Activated naive CD8-positive, alpha-beta T cell treated with anti-CD3 and anti-CD28 coated beads, Interleukin-2, amount 50 U/mL, for 24 hours (primary cell): ENCODE measurements around the gene CABP4.
"Not testable (repeated sequence)": the region's sequence is repeated elsewhere in the genome, so short reads cannot be mapped to it uniquely, and the experiment has no call there.

Source experiments
- ATAC-seq: fragments of 150-1000 bp; cut with Tn5 transposase; one replicate; pipeline ENCODE4 v1.10.0; 2021
- DNase-seq: peaks from one replicate; pipeline ENCODE4 v3.0.0; 2021
- H3K27ac Mint-ChIP-seq: one replicate; pipeline ENCODE4 v1.8.0; 2021; ENCODE audit warnings: mild to moderate bottlenecking, mixed read lengths
- H3K27me3 Mint-ChIP-seq: one replicate; pipeline ENCODE4 v1.8.0; 2021; ENCODE audit warnings: mixed read lengths
- H3K36me3 Mint-ChIP-seq: one replicate; pipeline ENCODE4 v1.8.0; 2021; ENCODE audit warnings: low read depth, mixed read lengths
- H3K4me1 Mint-ChIP-seq: one replicate; pipeline ENCODE4 v1.8.0; 2021; ENCODE audit warnings: mixed read lengths
- H3K4me3 Mint-ChIP-seq: one replicate; pipeline ENCODE4 v1.8.0; 2021; ENCODE audit warnings: mild to moderate bottlenecking, moderate library complexity, mixed read lengths
- H3K9me3 Mint-ChIP-seq: one replicate; pipeline ENCODE4 v1.8.0; 2021; ENCODE audit warnings: mixed read lengths

Gene CABP4

DNA sequence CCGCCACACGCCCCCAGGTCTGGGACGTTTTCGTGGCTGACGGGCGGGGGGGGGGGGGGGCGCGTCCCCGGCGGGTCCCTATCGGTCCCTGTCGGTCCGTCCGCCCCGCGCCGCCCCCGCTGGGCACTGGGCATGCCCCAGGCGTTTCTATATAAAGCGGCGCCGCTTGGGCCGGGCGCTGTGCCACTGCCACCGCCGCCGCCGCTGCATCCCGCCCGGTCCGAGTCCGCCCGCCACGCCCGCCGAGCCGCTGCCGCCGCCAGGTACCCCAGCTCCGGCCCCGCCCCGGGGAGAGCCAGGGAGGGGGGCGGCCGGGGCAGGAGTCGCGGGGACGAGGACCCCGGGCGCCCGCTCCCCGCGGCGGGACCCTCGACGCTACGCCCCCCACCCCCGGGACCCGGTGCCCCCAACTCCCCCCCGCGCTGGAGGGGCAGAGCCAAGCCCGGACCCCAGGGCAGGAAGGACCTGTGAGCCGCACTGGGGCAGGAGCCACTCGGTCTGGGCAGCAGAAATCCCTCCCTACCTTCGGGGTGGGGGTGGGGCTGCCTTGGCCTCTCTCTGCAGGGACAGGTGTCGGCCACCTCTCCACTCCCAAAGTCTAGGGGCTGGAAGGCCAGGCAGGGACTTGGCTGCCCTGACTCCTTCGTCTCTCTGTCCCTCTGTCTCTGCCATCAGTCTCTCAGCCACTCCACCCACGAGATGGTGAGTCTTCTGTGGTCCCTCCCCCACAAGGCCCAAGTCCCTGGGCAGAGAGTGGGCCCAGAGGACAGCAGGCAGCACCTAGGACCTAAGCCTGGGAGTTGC, 39.5 kb upstream of the CABP4 start, which contains the start of gene CARNS1:
TSS of gene CARNS1 (plus strand) at position 178 of the 804 bp plus-strand sequence. CDS start at position 700, 522 bp downstream.
- no peaks in the 10 kb centered on the region for H3K36me3 Mint-ChIP-seq
- ATAC-seq (no peak), DNase-seq (peak; percentile 26)
- H3K4me3 Mint-ChIP-seq = peak within 1 kb of the TSS; percentile 69
- H3K4me1 Mint-ChIP-seq = peaks cover 77% of the 10 kb centered on the region
- no peaks in the 10 kb centered on the region for H3K27me3 Mint-ChIP-seq
- H3K9me3 Mint-ChIP-seq = no peaks in the 10 kb centered on the region
- H3K27ac Mint-ChIP-seq = peak within 1 kb of the TSS; percentile 83

DNA sequence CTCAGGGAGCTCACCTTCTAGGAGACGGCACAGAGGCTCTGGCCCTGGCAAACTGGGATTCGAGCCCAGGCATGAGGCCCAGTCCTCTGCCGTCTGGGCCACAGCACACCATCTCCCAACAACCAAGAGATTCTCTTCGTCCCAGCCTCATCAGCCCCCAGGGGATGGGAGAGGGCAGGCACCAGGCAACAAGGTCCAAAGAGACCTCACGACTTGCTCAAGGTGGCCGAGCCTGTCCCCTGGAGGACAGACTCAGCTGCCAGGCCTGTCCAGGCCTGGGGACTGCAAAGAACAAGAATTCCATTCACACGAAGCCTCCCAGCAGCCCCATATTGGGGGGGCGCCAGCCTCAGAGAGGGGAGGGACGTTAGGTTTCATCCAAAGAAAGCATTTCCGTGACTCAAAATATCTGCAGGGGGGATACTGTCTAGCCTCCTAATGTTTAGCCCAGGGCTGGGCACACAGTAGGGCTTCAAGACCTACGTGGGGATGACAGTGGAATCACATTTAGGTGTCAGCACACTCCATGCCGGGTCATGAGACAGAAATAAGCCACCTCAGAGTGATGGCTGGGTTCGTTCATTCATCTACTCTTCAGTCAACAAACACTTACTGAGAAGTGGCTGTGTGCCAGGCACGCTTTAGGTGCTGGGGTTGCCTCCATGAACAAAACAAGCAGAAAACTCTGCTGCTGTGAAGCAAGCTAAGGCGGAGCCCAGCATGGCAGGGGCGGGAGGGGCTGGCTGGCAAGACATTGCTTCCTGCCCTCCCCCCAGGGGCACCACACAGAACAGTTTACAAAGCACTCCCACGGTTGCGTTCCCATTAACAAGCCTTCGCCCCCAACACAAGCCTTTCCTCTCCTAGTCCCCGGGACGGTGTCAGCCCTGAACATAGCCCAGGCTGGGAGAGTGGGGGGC, 38.5 kb upstream of the CABP4 start:
- ATAC-seq (no peak), DNase-seq (peak; percentile 61)
- Mint-ChIP-seq H3K4me3 (peak overlapping the region; percentile 67), H3K27ac (peak overlapping the region; percentile 83), H3K9me3 (no peaks in the 10 kb centered on the region), H3K4me1 (peaks cover 72% of the 10 kb centered on the region), H3K27me3 (no peaks in the 10 kb centered on the region), H3K36me3 (no peaks in the 10 kb centered on the region)

DNA sequence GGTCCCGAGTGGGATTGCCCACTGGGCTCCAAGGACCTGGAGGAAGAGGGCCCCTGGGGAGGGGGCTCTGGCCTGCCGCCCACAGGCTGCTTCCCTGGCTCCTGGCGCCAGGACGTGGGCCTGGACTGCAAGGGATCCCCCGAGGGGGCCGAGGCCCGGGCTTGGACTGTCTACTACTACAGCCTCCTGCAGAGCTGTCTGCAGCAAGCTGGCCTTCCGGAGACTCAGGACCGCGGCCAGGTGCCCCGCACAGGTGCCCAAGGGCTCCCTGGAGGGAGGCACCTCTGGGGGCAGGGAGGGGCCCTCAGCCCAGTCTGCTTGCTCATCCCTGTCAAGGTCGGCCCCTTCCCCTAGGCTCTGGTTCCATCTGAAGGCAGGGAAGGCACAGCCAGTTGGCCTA, 37.7 kb upstream of the CABP4 start:
- DNase-seq (no peak), ATAC-seq (no peak)
- no peaks in the 10 kb centered on the region for H3K9me3 Mint-ChIP-seq
- H3K27ac Mint-ChIP-seq = no peak overlapping the region
- no peaks in the 10 kb centered on the region for H3K36me3 Mint-ChIP-seq
- H3K27me3 Mint-ChIP-seq = no peaks in the 10 kb centered on the region
- peak overlapping the region; percentile 83 for H3K4me3 Mint-ChIP-seq
- peaks cover 64% of the 10 kb centered on the region for H3K4me1 Mint-ChIP-seq

DNA sequence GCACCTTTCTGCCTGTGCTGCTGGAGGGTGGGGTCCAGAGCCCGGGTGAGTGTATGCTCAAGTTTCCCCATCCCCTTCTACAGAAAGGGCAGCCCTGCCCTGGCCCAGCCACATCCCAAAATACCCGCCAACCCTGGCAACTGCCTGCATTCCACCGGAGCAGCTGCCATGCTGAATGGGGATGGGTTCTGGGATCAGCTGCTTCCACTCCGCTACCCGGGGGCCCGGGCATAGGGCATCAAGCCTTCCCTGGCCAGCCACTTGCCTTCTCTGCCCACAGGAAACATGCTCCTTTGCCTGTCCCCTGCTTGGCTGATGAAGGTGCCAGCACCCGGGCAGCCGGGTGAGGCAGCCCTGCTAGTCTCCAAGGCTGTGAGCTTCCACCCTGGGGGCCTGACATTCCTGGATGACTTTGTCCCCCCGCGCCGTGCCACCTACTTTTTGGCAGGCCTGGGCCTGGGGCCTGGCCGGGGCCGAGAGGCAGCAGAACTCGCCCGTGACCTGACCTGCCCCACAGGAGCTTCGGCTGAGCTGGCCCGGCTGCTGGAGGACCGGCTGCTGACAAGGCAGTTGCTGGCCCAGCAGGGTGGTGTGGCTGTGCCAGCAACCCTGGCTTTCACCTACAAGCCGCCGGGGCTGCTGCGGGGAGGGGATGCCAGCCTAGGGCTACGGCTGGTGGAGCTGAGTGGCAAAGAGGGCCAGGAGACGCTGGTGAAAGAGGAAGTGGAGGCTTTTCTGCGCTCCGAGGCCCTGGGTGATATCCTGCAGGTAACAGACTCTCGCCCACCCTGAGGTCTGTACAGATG, 36.5 kb upstream of the CABP4 start:
- H3K27me3 Mint-ChIP-seq = no peaks in the 10 kb centered on the region
- ATAC-seq (no peak), DNase-seq (peak; percentile 44)
- H3K4me1 Mint-ChIP-seq = peaks cover 53% of the 10 kb centered on the region
- H3K36me3 Mint-ChIP-seq = no peaks in the 10 kb centered on the region
- peak overlapping the region; percentile 89 for H3K27ac Mint-ChIP-seq
- H3K4me3 Mint-ChIP-seq = peak overlapping the region; percentile 83
- H3K9me3 Mint-ChIP-seq = no peaks in the 10 kb centered on the region

DNA sequence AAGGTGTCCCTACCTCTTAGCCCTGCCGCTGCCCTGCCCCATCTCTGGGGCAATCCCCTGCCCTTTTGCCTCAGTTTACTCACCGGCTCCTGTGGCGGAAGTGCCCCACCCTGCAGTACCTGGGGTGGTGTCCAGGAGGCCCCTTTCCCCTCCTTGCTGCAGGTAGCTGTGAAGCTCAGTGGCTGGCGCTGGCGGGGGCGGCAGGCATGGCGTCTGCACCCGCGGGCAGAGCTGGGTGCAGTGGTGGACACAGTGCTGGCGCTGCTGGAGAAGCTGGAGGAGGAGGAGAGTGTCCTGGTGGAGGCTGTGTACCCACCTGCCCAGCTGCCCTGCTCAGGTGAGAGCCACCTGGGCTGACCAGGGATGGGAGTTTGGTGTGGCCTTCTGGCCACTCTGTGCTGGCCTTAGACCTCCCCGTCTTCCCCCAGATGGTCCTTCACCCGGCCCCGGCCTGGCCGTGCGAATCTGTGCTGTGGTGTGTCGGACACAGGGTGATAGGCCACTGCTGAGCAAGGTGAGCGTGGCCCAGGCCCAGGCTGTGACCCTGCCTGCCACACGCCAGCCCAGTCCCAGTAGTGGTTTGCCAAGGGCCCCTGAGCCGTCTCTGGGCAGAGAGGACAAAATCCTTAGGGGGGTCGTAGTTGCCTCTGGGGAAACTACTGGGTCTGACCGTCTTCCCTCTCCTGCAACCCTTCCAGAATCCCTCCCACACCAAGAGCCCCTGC, 35.7 kb upstream of the CABP4 start:
- DNase-seq = peak; percentile 28
- Mint-ChIP-seq H3K36me3 (no peaks in the 10 kb centered on the region), H3K27me3 (no peaks in the 10 kb centered on the region), H3K4me3 (peak overlapping the region; percentile 83), H3K4me1 (peaks cover 50% of the 10 kb centered on the region), H3K27ac (peak overlapping the region; percentile 89), H3K9me3 (no peaks in the 10 kb centered on the region)
- ATAC-seq = no peak

DNA sequence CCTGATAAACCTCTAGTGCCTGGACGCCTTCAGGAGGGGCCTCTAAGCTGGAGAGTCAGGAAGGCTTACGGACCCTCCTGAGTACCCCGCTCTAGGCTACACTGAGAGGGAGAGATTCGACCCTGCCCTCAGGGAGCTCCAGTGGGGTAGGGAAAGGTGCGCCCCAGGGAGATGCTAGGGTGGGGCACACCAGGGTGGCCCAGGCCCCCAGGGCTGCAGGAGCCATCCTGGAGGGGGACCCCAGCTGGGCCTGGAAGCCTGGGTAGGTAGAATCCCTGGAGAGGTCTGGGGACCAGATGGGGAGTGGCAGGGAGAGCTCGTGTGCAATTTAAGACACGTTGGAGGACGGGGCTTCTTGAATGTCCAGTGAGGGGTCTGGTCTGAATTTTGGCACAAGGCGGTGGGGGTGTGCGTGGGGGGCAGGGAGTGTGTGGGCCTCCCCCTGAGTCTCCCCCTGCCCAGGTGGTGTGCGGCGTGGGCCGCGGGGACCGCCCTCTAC, 35.0 kb upstream of the CABP4 start:
- H3K36me3 Mint-ChIP-seq = no peaks in the 10 kb centered on the region
- H3K4me3 Mint-ChIP-seq = peak overlapping the region; percentile 83
- ATAC-seq = no peak
- H3K9me3 Mint-ChIP-seq = no peaks in the 10 kb centered on the region
- H3K27ac Mint-ChIP-seq = peak overlapping the region; percentile 89
- peak; percentile 16 for DNase-seq
- peaks cover 46% of the 10 kb centered on the region for H3K4me1 Mint-ChIP-seq
- no peaks in the 10 kb centered on the region for H3K27me3 Mint-ChIP-seq

DNA sequence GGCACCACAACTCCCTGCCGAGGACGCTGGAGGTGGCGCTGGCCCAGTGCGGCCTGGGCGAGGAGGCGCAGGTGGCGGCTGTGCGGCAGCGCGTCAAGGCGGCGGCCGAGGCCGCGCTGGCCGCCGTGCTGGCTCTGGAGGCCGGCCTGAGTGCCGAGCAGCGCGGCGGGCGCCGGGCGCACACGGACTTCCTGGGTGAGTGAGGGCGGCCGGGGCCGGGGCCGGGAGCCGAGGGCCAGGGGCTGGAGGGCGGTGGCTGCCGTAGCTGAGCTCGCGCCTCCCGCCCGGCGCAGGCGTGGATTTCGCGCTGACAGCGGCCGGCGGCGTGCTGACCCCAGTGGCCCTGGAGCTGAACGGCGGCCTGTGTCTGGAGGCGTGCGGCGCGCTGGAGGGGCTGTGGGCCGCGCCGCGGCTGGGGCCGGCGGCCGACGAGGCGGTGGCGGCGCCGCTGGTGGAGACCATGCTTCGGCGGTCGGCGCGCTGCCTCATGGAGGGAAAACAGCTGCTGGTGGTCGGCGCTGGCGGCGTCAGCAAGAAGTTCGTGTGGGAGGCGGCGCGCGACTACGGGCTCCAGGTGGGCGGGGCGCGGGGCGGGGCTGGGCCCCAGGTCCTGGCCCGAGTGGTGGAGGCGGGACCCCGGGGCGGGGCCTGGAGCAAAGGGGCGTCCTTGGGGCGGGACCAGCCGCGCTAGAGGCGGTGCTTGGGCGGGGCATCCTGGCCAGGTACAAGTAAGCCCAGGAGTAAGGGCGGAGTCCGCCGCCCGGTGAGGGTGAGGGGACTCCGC, 34.3 kb upstream of the CABP4 start:
- H3K9me3 Mint-ChIP-seq = no peaks in the 10 kb centered on the region
- peaks cover 46% of the 10 kb centered on the region for H3K4me1 Mint-ChIP-seq
- H3K36me3 Mint-ChIP-seq = no peaks in the 10 kb centered on the region
- ATAC-seq = peak; percentile 85
- H3K27ac Mint-ChIP-seq = peak overlapping the region; percentile 89
- H3K27me3 Mint-ChIP-seq = no peaks in the 10 kb centered on the region
- H3K4me3 Mint-ChIP-seq = peak overlapping the region; percentile 83
- peak; percentile 100 for DNase-seq

DNA sequence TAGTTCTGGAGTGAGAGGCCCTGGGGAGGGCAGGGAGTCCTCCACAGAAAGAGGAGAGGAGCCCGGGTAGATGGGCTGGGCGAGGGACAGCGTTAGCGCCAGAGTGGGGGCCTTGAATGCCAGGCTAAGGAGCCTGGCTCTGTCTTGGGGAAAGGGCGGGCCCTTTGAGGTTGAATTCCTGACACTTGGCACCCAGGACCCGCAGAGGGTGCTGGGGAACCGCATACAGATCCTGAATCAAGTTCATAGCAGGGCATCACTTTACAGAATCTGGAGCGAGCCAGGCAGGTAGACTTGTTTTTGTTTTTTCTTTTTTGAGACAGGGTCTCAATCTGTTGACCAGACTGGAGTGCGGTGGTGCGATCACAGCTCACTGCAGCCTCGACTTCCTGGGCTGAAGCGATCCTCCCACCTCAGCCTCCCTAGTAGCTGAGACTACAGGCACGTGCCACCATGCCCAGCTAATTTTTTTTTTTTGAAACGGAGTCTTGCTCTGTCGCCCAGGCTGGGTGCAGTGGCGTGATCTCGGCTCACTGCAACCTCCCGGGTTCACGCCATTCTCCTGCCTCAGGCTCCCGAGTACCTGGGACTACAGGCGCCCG, 33.6 kb upstream of the CABP4 start:
- ATAC-seq = no peak
- H3K27me3 Mint-ChIP-seq = no peaks in the 10 kb centered on the region
- H3K9me3 Mint-ChIP-seq = no peaks in the 10 kb centered on the region
- peak overlapping the region; percentile 65 for H3K27ac Mint-ChIP-seq
- no peaks in the 10 kb centered on the region for H3K36me3 Mint-ChIP-seq
- no peak for DNase-seq
- peaks cover 39% of the 10 kb centered on the region for H3K4me1 Mint-ChIP-seq
- H3K4me3 Mint-ChIP-seq = peak overlapping the region; percentile 69

DNA sequence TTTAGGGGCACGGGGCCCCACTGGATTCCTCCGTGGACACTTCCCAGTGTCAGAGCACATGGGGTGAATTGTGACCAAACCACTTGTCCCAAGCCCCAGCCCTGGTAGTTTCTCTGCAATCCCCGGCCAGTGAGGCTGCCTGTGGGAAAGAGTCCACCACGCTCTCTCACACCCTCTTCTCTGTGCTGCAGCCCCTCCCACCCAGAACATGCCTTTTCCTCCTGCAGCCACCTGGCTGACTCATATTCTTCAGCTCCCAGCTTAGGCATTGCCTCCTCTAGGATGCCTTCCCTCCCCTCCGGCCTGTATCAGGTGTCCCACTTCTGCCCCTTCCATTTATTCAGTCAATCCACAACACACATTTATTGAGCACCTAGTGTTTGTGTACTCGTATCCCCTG, 32.3 kb upstream of the CABP4 start:
- peaks cover 36% of the 10 kb centered on the region for H3K4me1 Mint-ChIP-seq
- no peak for ATAC-seq
- peak overlapping the region; percentile 17 for H3K4me3 Mint-ChIP-seq
- no peaks in the 10 kb centered on the region for H3K9me3 Mint-ChIP-seq
- H3K27me3 Mint-ChIP-seq = no peaks in the 10 kb centered on the region
- DNase-seq = no peak
- H3K27ac Mint-ChIP-seq = peak overlapping the region; percentile 25
- no peaks in the 10 kb centered on the region for H3K36me3 Mint-ChIP-seq

DNA sequence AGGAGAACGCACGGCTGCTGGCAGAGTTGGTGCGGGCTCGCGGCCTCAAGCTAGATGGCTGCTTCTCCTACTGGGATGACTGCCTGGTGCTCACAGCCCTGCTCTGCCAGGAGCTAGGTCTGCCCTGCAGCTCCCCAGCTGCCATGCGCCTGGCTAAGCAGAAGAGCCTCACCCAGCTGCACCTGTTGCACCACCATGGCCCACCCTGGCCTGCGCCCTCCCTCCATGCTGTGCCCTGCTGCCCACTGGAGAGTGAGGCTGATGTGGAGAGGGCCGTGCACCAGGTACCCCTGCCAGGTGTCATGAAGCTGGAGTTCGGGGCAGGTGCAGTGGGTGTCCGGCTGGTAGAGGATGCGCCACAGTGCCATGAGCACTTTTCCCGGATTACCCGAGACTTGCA, 31.7 kb upstream of the CABP4 start:
- peaks cover 31% of the 10 kb centered on the region for H3K4me1 Mint-ChIP-seq
- H3K4me3 Mint-ChIP-seq = no peak overlapping the region
- DNase-seq (no peak), ATAC-seq (no peak)
- no peak overlapping the region for H3K27ac Mint-ChIP-seq
- H3K27me3 Mint-ChIP-seq = no peaks in the 10 kb centered on the region
- no peaks in the 10 kb centered on the region for H3K9me3 Mint-ChIP-seq
- no peaks in the 10 kb centered on the region for H3K36me3 Mint-ChIP-seq

DNA sequence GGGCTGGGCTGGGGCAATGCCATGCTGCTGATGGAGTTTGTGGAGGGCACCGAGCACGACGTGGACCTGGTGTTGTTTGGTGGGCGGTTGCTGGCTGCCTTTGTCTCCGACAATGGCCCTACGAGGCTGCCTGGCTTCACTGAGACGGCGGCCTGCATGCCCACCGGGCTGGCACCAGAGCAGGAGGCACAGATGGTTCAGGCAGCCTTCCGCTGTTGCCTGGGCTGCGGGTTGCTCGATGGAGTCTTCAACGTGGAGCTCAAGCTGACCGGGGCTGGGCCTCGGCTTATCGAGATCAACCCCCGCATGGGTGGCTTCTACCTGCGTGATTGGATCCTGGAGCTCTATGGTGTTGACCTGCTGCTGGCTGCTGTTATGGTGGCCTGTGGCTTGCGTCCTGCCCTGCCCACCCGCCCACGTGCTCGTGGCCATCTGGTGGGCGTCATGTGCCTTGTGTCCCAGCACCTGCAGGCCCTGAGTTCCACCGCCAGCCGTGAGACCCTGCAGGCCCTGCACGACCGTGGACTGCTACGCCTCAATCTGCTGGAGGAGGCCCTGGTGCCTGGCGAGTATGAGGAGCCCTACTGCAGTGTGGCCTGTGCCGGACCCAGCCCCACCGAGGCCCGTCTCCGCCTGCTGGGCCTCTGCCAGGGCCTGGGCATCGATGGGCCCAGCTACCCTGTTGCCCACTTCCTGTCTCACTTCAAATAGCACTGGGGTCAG, 31.1 kb upstream of the CABP4 start:
- ATAC-seq (no peak), DNase-seq (no peak)
- peaks cover 29% of the 10 kb centered on the region for H3K4me1 Mint-ChIP-seq
- H3K4me3 Mint-ChIP-seq = no peak overlapping the region
- H3K9me3 Mint-ChIP-seq = no peaks in the 10 kb centered on the region
- H3K36me3 Mint-ChIP-seq = peaks cover 2% of the 10 kb centered on the region
- no peak overlapping the region for H3K27ac Mint-ChIP-seq
- peaks cover 2% of the 10 kb centered on the region for H3K27me3 Mint-ChIP-seq

DNA sequence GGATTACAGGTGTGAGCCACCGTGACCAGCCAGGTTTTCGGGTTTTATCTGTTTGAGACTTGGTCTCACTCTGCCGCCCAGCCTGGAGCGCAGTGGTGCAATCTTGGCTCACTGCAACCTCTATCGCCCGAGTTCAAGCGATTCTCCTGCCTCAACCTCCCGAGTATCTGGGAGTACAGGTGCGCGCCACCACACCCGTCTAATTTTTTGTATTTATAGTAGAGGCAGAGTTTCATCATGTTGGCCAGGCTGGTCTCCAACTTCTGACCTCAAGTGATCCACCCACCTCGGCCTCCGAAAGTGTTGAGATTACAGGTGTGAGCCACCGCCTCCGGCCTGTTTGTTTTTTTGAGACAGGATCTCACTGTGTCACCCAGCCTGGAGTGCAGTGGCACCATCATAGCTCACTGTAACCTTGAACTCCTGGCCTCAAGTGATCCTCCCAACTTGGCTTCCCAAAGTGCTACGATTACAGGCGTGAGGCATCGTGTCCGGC, 27.7 kb upstream of the CABP4 start:
- H3K4me1 Mint-ChIP-seq = peaks cover 35% of the 10 kb centered on the region
- H3K36me3 Mint-ChIP-seq = peaks cover 11% of the 10 kb centered on the region
- not testable (repeated sequence) for H3K27me3 Mint-ChIP-seq, ATAC-seq, H3K9me3 Mint-ChIP-seq
- peak overlapping the region; percentile 97 for H3K4me3 Mint-ChIP-seq
- peak; percentile 32 for DNase-seq
- peak overlapping the region; percentile 98 for H3K27ac Mint-ChIP-seq
